ENCODE results near the gene RPS6KA2.

DNA sequence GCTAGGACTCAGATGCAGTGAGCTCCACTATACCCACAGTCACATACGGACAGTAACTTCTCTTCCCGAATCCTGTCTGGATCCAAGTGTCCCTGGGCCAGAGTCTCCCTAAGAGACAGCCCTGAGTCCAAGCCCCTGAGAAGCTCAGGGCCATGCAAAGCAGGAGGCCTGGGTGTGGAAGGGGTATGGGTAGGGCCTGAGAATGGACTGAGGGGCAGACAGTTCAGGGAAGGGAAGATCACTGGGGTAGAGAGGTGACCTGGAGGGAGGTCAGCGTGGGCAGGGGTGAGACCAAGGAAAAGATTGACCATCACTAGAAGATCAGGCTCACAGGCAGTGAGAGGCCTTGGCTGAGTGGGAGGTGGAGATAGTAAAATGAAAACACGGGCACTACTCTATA lies 8.8 kb downstream of the RPS6KA2 start:
- TF ChIP-seq EZH2 (IDR thresholded peaks at IDR 0.05; ENCODE audit: insufficient read depth, poor library complexity, severe bottlenecking) (no peak), EZH2phosphoT487 (IDR thresholded peaks at IDR 0.05; ENCODE audit: insufficient read depth, low read depth) (no peak)

Measured in GM23248 (cell line).